ENCODE data around the gene HPN. TPM values are rescaled to one million over a fixed set of nuclear protein-coding genes. Genes with fewer than 3 reads are reported as not detected.

Gene HPN
- total and polyA plus RNA-seq, 10 of the 15 experiments (the other 5 are each of a cell fraction or from before 2014, with no cell fraction given) = 0.21 to 0.35 TPM; not detected in 8

- intact Hi-C loops (cut with micrococcal nuclease; ENCODE audit: unreplicated experiment) = no loop called here
- TF ChIP-seq SMARCA5 (IDR thresholded peaks at IDR 0.05) (peak; percentile 72; the same call in 1 of the 2 replicates), E2F4 (IDR thresholded peaks at IDR 0.05; ENCODE audit: low read depth, low read length) (no peak)
- WGBS (ENCODE audit: insufficient coverage, insufficient replicate concordance, low lambda C conversion rate, missing lambda C conversion rate) = 96% methylated on average over 36 of the region's 36 CpGs
- in situ Hi-C loops (cut with MboI) = loop anchor here (5.0 kb wide), 1 partner anchor 32 kb away; no protein-coding TSS in a partner anchor
- Histone ChIP-seq H3K9ac (ENCODE audit: control insufficient read depth, insufficient read depth, low read length) (no peak overlapping the region), H3K4me1 (ENCODE audit: control insufficient read depth, insufficient read depth, low read length) (peaks cover 11% of the 10 kb centered on the region), H3K79me2 (ENCODE audit: control insufficient read depth, insufficient read depth, low read length) (peaks cover 5% of the 10 kb centered on the region), H2AFZ (ENCODE audit: control insufficient read depth, low read depth, low read length) (no peak overlapping the region), H4K20me1 (ENCODE audit: control insufficient read depth, insufficient read depth) (no peaks in the 10 kb centered on the region), H3K4me3 (no peak overlapping the region), H3K27ac (ENCODE audit: control insufficient read depth, insufficient read depth) (no peak overlapping the region), H3K36me3 (ENCODE audit: control insufficient read depth in 2 of 2, insufficient read depth in 2 of 2, low read length in 1 of 2) (peaks cover 5 to 28% of the 10 kb centered on the region in 2 experiments), H3K27me3 (replicated peaks in 1 of 2; ENCODE audit: control insufficient read depth in 2 of 2, insufficient read depth in 2 of 2, low read length in 1 of 2) (no peaks in the 10 kb centered on the region), H3K9me3 (replicated peaks; ENCODE audit: control insufficient read depth, insufficient read depth, low read length) (no peaks in the 10 kb centered on the region), H3K4me2 (ENCODE audit: control insufficient read depth, insufficient read depth) (no peak overlapping the region)
- ATAC-seq (no peak), DNase-seq (ENCODE audit: low read depth, low spot score) (no peak), FAIRE-seq (no peak)
- ChIA-PET RAD21 (ENCODE audit: unreplicated experiment) (no interaction called here), CTCF (interaction anchor here (1.5 to 2.1 kb wide), 2 partner anchors 21 to 36 kb away, joined by 3 to 10 read pairs; no protein-coding TSS in a partner anchor), SMC1A (ENCODE audit: uncharacterized antibody, unreplicated experiment) (interaction anchor here (1.8 kb wide), 1 partner anchor 26 kb away, joined by 5 read pairs; no protein-coding TSS in a partner anchor), POLR2A (no interaction called here)
- BruUV-seq (replicated peaks) = no TSS peak
Measured at GRCh38 chr19:35009424-35010415, 31.8 kb upstream of the HPN start.
